Thyroid gland (tissue), 4 donors: ENCODE data around the gene MAK. TPM values are rescaled to one million over a fixed set of nuclear protein-coding genes. Genes with fewer than 3 reads are reported as not detected.
"Not testable (repeated sequence)": the region's sequence is repeated elsewhere in the genome, so short reads cannot be mapped to it uniquely, and the experiment has no call there.

Experiments
- DNase-seq, 2 donors: peaks; one replicate each; pipeline ENCODE4 v3.0.0-alpha.2; 2019
- H3K27ac ChIP-seq, 3 donors: fragments of 200-600 bp; sonication (generic); 1 replicate in 2 of 3; 2 replicates in 1 of 3; pipeline ENCODE4 v1.5.1; 2016 to 2019; ENCODE audit warnings: mild to moderate bottlenecking in 1 of 3, moderate library complexity in 1 of 3
- H3K27me3 ChIP-seq: fragments of 200-600 bp; sonication (generic); one replicate; pipeline ENCODE4 v1.5.1; 2019
- H3K36me3 ChIP-seq, 2 donors: fragments of 200-600 bp; sonication (generic); one replicate each; pipeline ENCODE4 v1.5.1; 2016 to 2019
- H3K4me1 ChIP-seq, 2 donors: fragments of 200-600 bp; sonication (generic); one replicate each; pipeline ENCODE4 v1.5.1; 2017 to 2019
- H3K4me3 ChIP-seq, 3 donors: fragments of 200-600 bp; sonication (generic); replicated peaks in 1 of 3; 1 replicate in 2 of 3; 2 replicates in 1 of 3; pipeline ENCODE4 v1.5.1; 2016; ENCODE audit warnings: mild to moderate bottlenecking in 1 of 3
- H3K9me3 ChIP-seq: fragments of 200-600 bp; sonication (generic); one replicate; pipeline ENCODE4 v1.5.1; 2017
- POLR2A ChIP-seq, 2 donors: fragments of 450-650 bp; IDR thresholded peaks; one replicate each; pipeline ENCODE4 v1.6.1; 2017; ENCODE audit warnings: antibody characterized with exemption in 2 of 2, mild to moderate bottlenecking in 2 of 2, moderate library complexity in 1 of 2
- WGBS, 2 donors: methylation state at CpG; one replicate each; pipeline ENCODE4 v1.1.5; 2017; 5-methylcytosine and 5-hydroxymethylcytosine counted together
- intact Hi-C: fragments of 100-400 bp; cut with DNase I; formaldehyde crosslinking; loops from one replicate; pipeline ENCODE4 v1.15.1; 2023
- total RNA-seq, 4 donors: library from RNA; depleted of rRNA; stranded (reverse); fragments of >200 nt; gene quantifications; one replicate each; pipeline ENCODE4 v1.2.3, GENCODE V29; 2016
- TF ChIP-seq, protein P1 (sequence below), 6 experiments: fragments of 200-600 bp in 3 of 6; fragments of 450-650 bp in 3 of 6; sonication (generic) in 3 of 6; IDR thresholded peaks; one replicate each; pipeline ENCODE4 v1.5.1; 2016 to 2019; ENCODE audit warnings: antibody characterized with exemption in 6 of 6, mild to moderate bottlenecking in 2 of 6, inconsistent platforms in 1 of 6, moderate library complexity in 1 of 6

The MAK gene
- total RNA-seq, 4 donors from 2014 or later, result 0.21 TPM; not detected in 3

DNA sequence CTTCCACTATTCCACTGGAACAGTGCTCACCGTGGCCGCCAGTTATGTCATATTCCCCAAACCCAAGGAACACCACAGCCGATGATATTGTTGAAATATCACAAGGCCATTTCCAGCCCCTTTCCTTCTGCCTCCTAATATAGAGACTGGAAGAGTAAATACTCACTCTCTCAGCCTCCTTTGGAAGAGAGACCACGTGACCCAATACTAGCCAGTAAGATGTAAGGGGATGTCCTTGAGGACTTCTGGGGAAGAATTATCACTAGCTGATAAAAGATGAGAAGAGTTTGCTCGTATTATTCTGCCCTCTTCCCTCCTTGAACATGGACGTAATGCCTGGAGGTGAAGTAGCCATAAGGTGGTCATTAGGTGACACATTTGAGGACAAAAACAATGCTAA is 13.5 kb downstream of the MAK start:
- H3K27me3 ChIP-seq, result no peaks in the 10 kb centered on the region
- TF ChIP-seq, protein P1, sequence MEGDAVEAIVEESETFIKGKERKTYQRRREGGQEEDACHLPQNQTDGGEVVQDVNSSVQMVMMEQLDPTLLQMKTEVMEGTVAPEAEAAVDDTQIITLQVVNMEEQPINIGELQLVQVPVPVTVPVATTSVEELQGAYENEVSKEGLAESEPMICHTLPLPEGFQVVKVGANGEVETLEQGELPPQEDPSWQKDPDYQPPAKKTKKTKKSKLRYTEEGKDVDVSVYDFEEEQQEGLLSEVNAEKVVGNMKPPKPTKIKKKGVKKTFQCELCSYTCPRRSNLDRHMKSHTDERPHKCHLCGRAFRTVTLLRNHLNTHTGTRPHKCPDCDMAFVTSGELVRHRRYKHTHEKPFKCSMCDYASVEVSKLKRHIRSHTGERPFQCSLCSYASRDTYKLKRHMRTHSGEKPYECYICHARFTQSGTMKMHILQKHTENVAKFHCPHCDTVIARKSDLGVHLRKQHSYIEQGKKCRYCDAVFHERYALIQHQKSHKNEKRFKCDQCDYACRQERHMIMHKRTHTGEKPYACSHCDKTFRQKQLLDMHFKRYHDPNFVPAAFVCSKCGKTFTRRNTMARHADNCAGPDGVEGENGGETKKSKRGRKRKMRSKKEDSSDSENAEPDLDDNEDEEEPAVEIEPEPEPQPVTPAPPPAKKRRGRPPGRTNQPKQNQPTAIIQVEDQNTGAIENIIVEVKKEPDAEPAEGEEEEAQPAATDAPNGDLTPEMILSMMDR (IDR thresholded peaks at IDR 0.05), result no peak
- no peak for TF ChIP-seq POLR2A (IDR thresholded peaks at IDR 0.05)
- H3K4me3 ChIP-seq, result no peak overlapping the region
- DNase-seq, result no peak
- no peak overlapping the region for H3K27ac ChIP-seq
- 95 to 98% methylated on average over 6 of the region's 6 CpGs for WGBS, 2 donors
- H3K9me3 ChIP-seq, result no peaks in the 10 kb centered on the region
- no peaks in the 10 kb centered on the region for H3K4me1 ChIP-seq
- intact Hi-C loops, result no loop called here
- no peaks in the 10 kb centered on the region for H3K36me3 ChIP-seq

DNA sequence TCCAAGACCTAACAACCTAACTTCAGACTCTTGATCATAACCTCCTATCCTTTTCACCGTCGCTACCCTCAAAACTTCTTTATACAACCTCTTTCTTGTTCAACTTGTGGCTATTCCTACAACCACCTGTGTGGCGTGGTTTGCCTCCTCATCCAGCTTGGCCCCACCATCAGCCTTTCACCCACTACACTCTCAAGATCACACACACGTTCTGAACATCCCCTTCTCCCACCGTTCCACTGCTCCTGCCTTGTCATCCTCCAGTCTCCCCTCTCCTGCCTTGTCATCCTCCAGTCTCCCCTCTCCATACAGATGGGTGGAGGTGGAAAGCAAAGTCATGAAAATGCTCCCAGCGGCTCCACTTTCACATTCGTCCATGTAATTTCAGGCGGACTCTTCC is 14.0 kb downstream of the MAK start:
- intact Hi-C loops, result no loop called here
- WGBS, 2 donors, result 89 to 96% methylated on average over 8 of the region's 8 CpGs
- Histone ChIP-seq H3K36me3 (no peaks in the 10 kb centered on the region), H3K4me3 (no peak overlapping the region), H3K27ac (no peak overlapping the region), H3K9me3 (no peaks in the 10 kb centered on the region), H3K4me1 (no peaks in the 10 kb centered on the region), H3K27me3 (no peaks in the 10 kb centered on the region)
- TF ChIP-seq, protein P1 (IDR thresholded peaks at IDR 0.05), result no peak
- TF ChIP-seq POLR2A (IDR thresholded peaks at IDR 0.05), result no peak
- DNase-seq, result no peak

DNA sequence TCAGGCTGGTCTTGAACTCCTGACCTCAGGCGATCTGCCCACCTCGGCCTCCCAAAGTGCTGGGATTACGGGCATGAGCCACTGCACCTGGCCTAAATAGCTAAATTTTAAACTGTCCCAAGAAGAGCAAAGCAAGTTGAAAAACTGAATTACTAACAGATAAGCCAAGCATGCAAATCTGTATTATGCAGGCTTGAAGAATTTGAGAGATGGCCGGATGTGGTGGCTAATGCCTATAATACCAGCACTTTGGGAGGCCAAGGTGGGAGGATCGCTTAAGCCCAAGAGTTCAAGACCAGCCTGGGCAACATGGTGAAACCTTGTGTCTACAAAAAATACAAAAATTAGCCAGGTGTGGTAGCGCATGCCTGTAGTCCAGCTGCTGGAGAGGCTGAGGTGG is 24.2 kb downstream of the MAK start:
- DNase-seq, H3K27ac ChIP-seq, H3K27me3 ChIP-seq, intact Hi-C loops, H3K4me1 ChIP-seq, H3K9me3 ChIP-seq, H3K36me3 ChIP-seq, H3K4me3 ChIP-seq: not testable (repeated sequence)
- 94 to 97% methylated on average over 6 of the region's 6 CpGs for WGBS, 2 donors

DNA sequence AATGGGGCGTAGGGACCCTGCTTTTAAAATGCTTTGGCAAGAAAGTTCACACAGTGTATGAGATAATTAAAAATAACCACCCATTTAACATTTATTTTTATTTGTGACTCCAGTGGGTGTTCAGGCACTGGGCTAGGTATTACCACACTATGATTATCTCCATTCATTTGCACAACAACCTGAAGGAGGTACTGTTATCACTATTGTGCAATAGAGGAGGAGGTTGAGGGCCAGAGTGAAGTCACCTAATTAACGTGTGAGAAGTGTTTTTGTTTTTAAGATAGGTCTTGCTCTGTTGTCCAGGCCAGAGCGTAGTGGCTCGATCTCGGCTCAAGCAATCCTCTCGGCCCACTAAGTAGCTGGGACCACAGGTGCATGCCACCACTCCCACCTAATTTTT is 29.2 kb downstream of the MAK start:
- Histone ChIP-seq H3K9me3 (no peaks in the 10 kb centered on the region), H3K27ac (no peak overlapping the region), H3K4me1 (no peaks in the 10 kb centered on the region), H3K27me3 (no peaks in the 10 kb centered on the region), H3K4me3 (no peak overlapping the region), H3K36me3 (no peaks in the 10 kb centered on the region)
- no peak for DNase-seq
- no peak for TF ChIP-seq POLR2A (IDR thresholded peaks at IDR 0.05)
- TF ChIP-seq, protein P1 (IDR thresholded peaks at IDR 0.05), result no peak
- intact Hi-C loops, result no loop called here
- WGBS, 2 donors, result 94% methylated on average over 6 of the region's 6 CpGs

DNA sequence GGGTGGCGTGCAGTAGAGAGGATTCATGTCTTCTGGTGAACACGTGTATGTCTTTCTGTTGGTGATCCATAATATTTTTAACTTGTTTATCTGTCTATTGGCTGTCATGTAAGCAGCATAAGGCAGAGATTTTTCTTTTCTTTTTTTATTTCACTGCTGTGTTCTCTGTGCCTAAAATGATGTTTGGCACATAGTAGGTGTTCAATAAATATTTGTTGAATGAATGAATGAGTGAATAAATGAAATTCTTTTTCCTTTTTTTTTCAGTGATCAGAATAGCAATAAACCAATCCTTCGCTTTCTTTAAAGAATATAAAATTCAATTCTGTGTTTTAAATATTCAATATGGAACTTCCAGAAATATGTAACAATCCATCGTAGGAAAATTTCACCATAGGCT is 30.0 kb downstream of the MAK start:
- DNase-seq, result no peak
- H3K4me1 ChIP-seq, result no peaks in the 10 kb centered on the region
- no peaks in the 10 kb centered on the region for H3K27me3 ChIP-seq
- H3K4me3 ChIP-seq, result no peak overlapping the region
- 97% methylated on average over 4 of the region's 4 CpGs for WGBS, 2 donors
- no peaks in the 10 kb centered on the region for H3K9me3 ChIP-seq
- intact Hi-C loops, result no loop called here
- no peak for TF ChIP-seq POLR2A (IDR thresholded peaks at IDR 0.05)
- TF ChIP-seq, protein P1 (IDR thresholded peaks at IDR 0.05), result no peak
- H3K27ac ChIP-seq, result no peak overlapping the region
- H3K36me3 ChIP-seq, result no peaks in the 10 kb centered on the region
